GM12891 (cell line): ENCODE data around the gene ARL4D.

Experiments used
- POLR2AphosphoS5 ChIP-seq: IDR thresholded peaks from 2 replicates; pipeline ENCODE4 v1.6.1; 2011; ENCODE audit warnings: low read depth, low read length, control low read depth
- TAF1 ChIP-seq: IDR thresholded peaks from 2 replicates; pipeline ENCODE4 v1.6.1; 2011; ENCODE audit warnings: low read depth, low read length, control low read depth

DNA sequence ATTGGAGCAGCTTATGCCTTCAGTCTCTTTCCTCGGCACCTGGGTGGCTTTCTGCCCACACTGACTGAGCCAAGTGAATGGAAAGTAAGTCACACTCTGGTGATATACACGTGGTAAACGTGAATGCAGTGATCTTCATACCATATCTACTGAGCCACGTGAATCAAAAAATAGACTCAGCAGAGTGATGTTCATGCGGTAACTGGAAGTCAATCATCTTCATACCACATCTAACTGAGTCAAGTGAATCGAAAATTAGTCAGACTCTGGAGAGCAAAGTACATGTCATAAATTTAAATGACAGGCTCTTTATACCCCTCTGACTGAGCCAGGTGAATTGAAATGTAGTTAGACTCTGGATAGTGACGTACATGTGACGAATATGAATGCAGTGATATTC lies 47.1 kb upstream of the ARL4D start:
- TF ChIP-seq POLR2AphosphoS5 (no peak), TAF1 (no peak)
